SH-SY5Y (cell line): Measurements from ENCODE around the gene LATS2.

Source experiments
- GATA2 ChIP-seq: IDR thresholded peaks from 2 replicates; pipeline ENCODE4 v1.6.1; 2011; ENCODE audit warnings: mild to moderate bottlenecking, low read depth, low read length
- GATA3 ChIP-seq: IDR thresholded peaks from 2 replicates; pipeline ENCODE4 v1.6.1; 2011; ENCODE audit warnings: low read depth, mild to moderate bottlenecking, low read length, moderate library complexity

The LATS2 gene

DNA sequence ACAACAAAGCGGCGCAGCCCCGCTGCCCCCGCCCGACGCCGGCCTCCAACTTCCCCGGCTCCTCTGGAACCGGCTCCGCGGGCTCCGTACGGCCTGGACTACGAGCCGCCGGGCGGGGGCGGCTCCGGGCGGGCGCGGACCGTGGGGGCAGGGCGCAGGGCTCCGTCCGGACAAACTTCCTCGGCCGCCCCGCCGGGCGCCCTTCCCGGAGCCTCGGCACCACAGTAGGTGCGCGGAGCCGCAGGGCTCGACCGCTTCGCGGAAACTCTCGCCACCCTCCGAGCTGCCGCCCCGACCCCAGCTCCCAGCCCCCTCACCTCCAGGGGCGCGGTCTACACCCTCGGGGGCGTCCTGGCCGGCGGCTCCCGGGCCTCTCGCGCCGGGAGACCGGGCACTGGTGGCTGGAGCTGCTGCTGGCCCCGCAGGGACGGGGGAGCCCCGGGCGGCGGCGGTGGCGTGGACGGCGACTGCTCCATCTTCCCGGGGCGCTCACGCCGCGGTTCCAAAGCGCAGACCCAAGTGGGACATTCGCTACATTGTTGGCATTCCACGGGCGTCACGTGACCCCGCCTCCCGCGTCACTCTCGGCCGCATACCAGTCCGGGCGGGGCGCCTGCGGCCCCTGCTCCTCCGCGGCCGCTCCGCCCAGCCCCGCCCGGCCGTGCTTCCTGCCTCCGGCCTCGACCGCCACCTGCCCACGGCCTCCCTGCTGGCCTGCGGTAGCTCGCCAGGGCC lies at the start of gene LATS2:
Gene LATS2, minus strand, starts transcription at position 558 of the 735 bp plus-strand sequence. CDS start 15,560 bp downstream, outside the sequence.
- TF ChIP-seq GATA3 = no peak
- no peak for TF ChIP-seq GATA2

DNA sequence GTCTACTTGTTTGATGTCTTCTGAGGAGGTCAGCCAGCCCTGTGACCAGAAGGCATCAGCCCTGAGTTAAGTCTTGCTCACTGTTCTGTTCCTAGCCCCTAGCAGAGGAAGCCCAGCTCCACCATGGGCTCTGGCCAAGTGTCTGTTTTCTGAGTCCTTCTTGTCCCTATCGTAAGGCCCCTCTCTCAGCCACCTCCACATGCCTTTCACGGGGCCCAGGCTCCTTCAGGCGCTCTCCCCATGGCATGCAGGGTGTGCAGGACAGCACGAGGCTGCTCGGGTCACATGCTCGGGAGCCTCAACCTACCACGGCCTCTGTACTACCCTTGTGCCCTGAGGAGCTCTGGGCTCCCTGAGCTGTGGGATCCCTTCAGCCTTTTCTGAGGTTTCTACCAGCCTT lies 47.8 kb upstream of the LATS2 start:
- TF ChIP-seq GATA2 (no peak), GATA3 (no peak)

- TF ChIP-seq GATA3 (no peak), GATA2 (no peak)
Measured at GRCh38 chr13:21106089-21106488, 44.7 kb upstream of the LATS2 start.

GRCh38 chr13:21104199-21105019 lies 43.0 kb upstream of the LATS2 start:
- no peak for TF ChIP-seq GATA3
- no peak for TF ChIP-seq GATA2

- TF ChIP-seq GATA3 = no peak
- no peak for TF ChIP-seq GATA2
Measured at GRCh38 chr13:21101865-21102576, 40.6 kb upstream of the LATS2 start.

DNA sequence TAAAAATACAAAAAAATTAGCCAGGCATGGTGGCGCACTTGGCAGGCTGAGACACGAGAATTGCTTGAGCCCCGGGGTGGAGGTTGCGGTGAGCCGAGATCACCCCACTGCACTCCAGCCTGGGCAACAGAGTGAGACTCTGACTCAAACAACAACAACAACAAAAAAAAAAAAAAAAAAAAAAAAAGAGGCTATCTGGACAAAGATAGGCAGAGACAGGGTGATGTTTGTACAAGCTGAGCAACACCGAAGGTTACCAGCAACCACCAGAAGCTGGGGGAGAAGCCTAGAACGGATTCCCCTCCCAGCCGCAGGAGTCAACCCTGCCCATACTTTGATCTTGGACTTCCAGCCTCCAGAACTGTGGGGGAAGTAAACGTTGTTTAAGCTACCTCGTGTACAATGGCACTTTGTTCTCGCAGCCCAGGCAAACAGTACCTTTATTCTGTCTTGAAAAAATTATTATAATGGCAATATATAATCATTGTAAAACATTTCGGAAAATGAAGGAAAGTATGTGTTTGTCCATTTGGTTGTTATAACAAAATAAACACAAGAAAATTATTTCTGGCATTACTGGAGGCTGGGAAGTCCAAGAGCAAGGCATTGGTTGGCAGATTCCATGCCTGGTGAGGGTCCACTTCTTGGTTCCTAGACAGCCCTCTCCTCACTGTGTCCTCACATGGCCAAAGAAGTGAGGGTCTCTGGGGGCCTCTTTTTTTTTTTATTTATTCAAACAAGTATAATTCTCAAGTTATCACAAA lies 39.8 kb upstream of the LATS2 start:
- no peak for TF ChIP-seq GATA2
- TF ChIP-seq GATA3 = no peak

DNA sequence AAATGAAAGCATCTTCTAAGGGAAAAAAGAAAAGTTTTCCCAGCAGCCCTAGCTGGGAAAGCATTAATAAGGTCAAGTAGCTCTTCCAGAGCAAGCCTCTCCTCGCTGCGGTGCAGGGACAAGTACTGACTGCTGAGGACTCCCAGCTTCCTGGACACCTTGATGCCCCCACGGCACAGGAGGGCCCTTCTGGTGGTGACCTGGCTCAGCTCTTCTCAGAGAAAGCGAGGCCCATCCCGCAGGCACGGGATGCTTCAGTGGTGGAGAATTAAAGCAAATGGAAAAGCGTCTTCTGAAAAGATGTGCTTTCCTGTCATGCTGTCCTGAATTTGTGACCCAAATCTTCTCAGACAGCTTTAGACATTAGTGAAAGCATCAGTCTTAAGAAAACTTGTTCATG lies 38.8 kb upstream of the LATS2 start:
- TF ChIP-seq GATA3 = no peak
- no peak for TF ChIP-seq GATA2

DNA sequence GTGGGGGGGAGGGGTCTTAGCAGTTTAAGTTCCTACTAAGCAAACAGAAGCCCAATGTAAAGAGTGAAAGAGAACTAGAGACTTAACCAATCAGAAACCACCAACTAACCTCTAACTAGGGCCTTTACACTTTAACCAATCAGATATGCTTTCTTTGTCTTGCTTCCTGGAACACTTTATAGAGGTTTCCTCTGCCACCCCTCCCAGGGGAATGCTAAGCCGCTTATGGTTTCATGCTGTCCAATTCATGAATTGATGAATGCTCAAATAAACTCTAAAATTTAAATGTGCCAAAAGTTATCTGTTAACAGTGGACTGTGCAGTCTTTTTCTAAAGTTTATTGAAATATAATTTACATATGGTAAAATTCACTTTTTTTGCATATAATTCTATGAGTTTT lies 33.9 kb upstream of the LATS2 start:
- TF ChIP-seq GATA2 (no peak), GATA3 (no peak)

GRCh38 chr13:21089830-21090229 lies 28.4 kb upstream of the LATS2 start:
- TF ChIP-seq GATA2 (no peak), GATA3 (no peak)

DNA sequence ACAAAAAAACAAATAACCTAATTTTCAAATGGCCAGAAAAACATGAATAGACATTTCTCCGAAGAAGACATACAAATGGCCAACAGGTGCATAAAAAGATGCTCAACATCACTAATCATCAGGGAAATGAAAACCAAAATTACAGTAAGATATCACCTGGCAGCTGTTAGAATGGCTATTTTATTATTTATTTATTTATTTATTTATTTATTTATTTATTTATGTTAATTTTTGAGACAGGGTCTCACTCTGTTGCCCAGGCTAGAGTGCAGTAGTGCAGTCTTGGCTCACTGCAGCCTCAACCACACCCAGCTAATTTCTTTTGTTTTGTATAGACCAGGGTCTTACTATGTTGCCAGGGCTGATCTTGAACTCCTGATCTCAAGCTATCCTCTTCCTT lies 27.1 kb upstream of the LATS2 start:
- TF ChIP-seq GATA3 = no peak
- no peak for TF ChIP-seq GATA2

- TF ChIP-seq GATA3 = no peak
- TF ChIP-seq GATA2 = no peak
Measured at GRCh38 chr13:21086929-21087328, 25.5 kb upstream of the LATS2 start.

- TF ChIP-seq GATA2 (no peak), GATA3 (no peak)
Measured at GRCh38 chr13:21081926-21082325, 20.5 kb upstream of the LATS2 start.

- TF ChIP-seq GATA3 (no peak), GATA2 (no peak)
Measured at GRCh38 chr13:21080593-21080891, 19.2 kb upstream of the LATS2 start.
